Measurements from ENCODE around the gene CYLD. TPM values are rescaled to one million over a fixed set of nuclear protein-coding genes. Genes with fewer than 3 reads are reported as not detected.

Gene CYLD
- total RNA-seq, 1 donor from 2014 or later, result 33.2 TPM

- DNase-seq (ENCODE audit: low spot score in 2 of 2), result no peak
- H3K36me3 ChIP-seq, result no peaks in the 10 kb centered on the region
- intact Hi-C loops (cut with DNase I), result no loop called here
- TF ChIP-seq CTCF (IDR thresholded peaks at IDR 0.05), result no peak
- H3K4me1 ChIP-seq, result no peaks in the 10 kb centered on the region
- H3K4me3 ChIP-seq, result no peak overlapping the region
- H3K27ac ChIP-seq, result no peak overlapping the region
- H3K27me3 ChIP-seq, result no peaks in the 10 kb centered on the region
- no peaks in the 10 kb centered on the region for H3K9me3 ChIP-seq
Observed at GRCh38 chr16:50846511-50846910, 104.6 kb downstream of the CYLD start.

GRCh38 chr16:50847166-50847565 lies 105.3 kb downstream of the CYLD start:
- H3K4me3 ChIP-seq, result no peak overlapping the region
- DNase-seq (ENCODE audit: low spot score in 2 of 2), result no peak
- intact Hi-C loops (cut with DNase I), result no loop called here

GRCh38 chr16:50848755-50849514 lies 107.0 kb downstream of the CYLD start:
- Histone ChIP-seq H3K4me3 (no peak overlapping the region), H3K27ac (no peak overlapping the region), H3K27me3 (no peaks in the 10 kb centered on the region), H3K36me3 (no peaks in the 10 kb centered on the region), H3K4me1 (no peaks in the 10 kb centered on the region), H3K9me3 (no peaks in the 10 kb centered on the region)
- no peak for TF ChIP-seq CTCF (IDR thresholded peaks at IDR 0.05)
- DNase-seq (ENCODE audit: low spot score in 2 of 2), result no peak
- intact Hi-C loops (cut with DNase I), result no loop called here

More at GRCh38 chr16:50847166-50847565, 105.3 kb downstream of the CYLD start:
- Histone ChIP-seq H3K27me3 (no peaks in the 10 kb centered on the region), H3K36me3 (no peaks in the 10 kb centered on the region), H3K27ac (no peak overlapping the region), H3K9me3 (no peaks in the 10 kb centered on the region), H3K4me1 (no peaks in the 10 kb centered on the region)
- TF ChIP-seq CTCF (IDR thresholded peaks at IDR 0.05), result no peak

Other genes starting within 250 kb of the CYLD start
- 33.2 TPM for gene NKD1, start 193.7 kb upstream of the CYLD start, total RNA-seq
- gene SNX20, start 60.8 kb upstream of the CYLD start, total RNA-seq, result 3.2 TPM
- gene NOD2, start 48.5 kb upstream of the CYLD start, total RNA-seq, result 3.8 TPM

Measured in ascending aorta (tissue), 2 donors.